A549 (cell line): ENCODE data around the gene WDR45B. TPM values are rescaled to one million over a fixed set of nuclear protein-coding genes. Genes with fewer than 3 reads are reported as not detected.
"Not testable (repeated sequence)": the region's sequence is repeated elsewhere in the genome, so short reads cannot be mapped to it uniquely, and the experiment has no call there.

Experiments used
- ATAC-seq, 2 experiments: fragments of 200-7000 bp in 1 of 2; fragments of >200 bp in 1 of 2; cut with Nextera tagmentation in 1 of 2; cut with Tn5 transposase in 1 of 2; 3 replicates each; pipeline versions ENCODE4 v1.8.0 to v1.9.1; 2018 to 2020; ENCODE audit warnings: mild to moderate bottlenecking in 1 of 2, moderate library complexity in 1 of 2
- CTCF ChIA-PET: fragments of 300-600 bp; sonication (Branson Sonifier 250); formaldehyde crosslinking; extraction: SDS; loops from one replicate; lab custom pipeline; 2021; ENCODE audit warnings: antibody characterized with exemption, inconsistent platforms; lab: Yijun Ruan, JAX
- POLR2A ChIA-PET: fragments of 350-600 bp; formaldehyde crosslinking; extraction: SDS; loops from one replicate; lab custom pipeline; 2021; ENCODE audit warnings: antibody characterized with exemption, inconsistent platforms; lab: Yijun Ruan, JAX
- DNase-seq, 2 experiments: peaks; one replicate each; pipeline versions ENCODE4 v3.0.0 to v3.0.0-alpha.2; 2011 to 2016; ENCODE audit warnings: low read depth in 1 of 2, low spot score in 1 of 2
- FAIRE-seq: peaks from 2 replicates; lab custom pipeline; 2011; peaks lifted over from hg19 to GRCh38; lab: Jason Lieb, UNC
- H3K27ac ChIP-seq, 2 experiments: fragments of >200 bp; sonication (Bioruptor Twin); formaldehyde crosslinking; 3 replicates each; pipeline ENCODE4 v1.5.1; 2016 to 2017
- H3K4me1 ChIP-seq: fragments of >200 bp; sonication (Bioruptor Twin); formaldehyde crosslinking; 3 replicates; pipeline ENCODE4 v1.6.1; 2016
- H3K4me2 ChIP-seq: fragments of >200 bp; sonication (Bioruptor Twin); formaldehyde crosslinking; 3 replicates; pipeline ENCODE4 v1.6.1; 2016
- H3K4me3 ChIP-seq: fragments of >200 bp; sonication (Bioruptor Twin); formaldehyde crosslinking; 3 replicates; pipeline ENCODE4 v1.5.1; 2016
- H3K9me3 ChIP-seq: fragments of >200 bp; sonication (Bioruptor Twin); formaldehyde crosslinking; 3 replicates; pipeline ENCODE4 v1.6.1; 2016
- ATOH8 ChIP-seq: fragments of 250-450 bp; sonication (Bioruptor Pico); IDR thresholded peaks from 2 replicates; pipeline ENCODE4 v1.5.0; 2020; ENCODE audit warnings: low read depth, mild to moderate bottlenecking, moderate library complexity
- BHLHE40 ChIP-seq: IDR thresholded peaks from 2 replicates; pipeline ENCODE4 v1.6.1; 2012; ENCODE audit warnings: low read depth, low read length, inconsistent platforms
- CBX2 ChIP-seq: fragments of 200-600 bp; sonication (generic); IDR thresholded peaks from 2 replicates; pipeline ENCODE4 v1.6.1; 2016; ENCODE audit warnings: low read depth, mild to moderate bottlenecking, borderline replicate concordance
- CBX8 ChIP-seq: fragments of 200-600 bp; sonication (generic); IDR thresholded peaks from 2 replicates; pipeline ENCODE4 v1.6.1; 2016
- CHD2 ChIP-seq: fragments of 150-350 bp; IDR thresholded peaks from 2 replicates; pipeline ENCODE4 v1.6.1; 2014; ENCODE audit warnings: low read length; ENCODE audit not compliant: partially characterized antibody
- E2F6 ChIP-seq: IDR thresholded peaks from 2 replicates; pipeline ENCODE4 v1.6.1; 2012; ENCODE audit warnings: low read depth, borderline replicate concordance
- EHMT2 ChIP-seq: fragments of 200-600 bp; sonication (generic); IDR thresholded peaks from 2 replicates; pipeline ENCODE4 v1.6.1; 2016; ENCODE audit warnings: antibody characterized with exemption, low read depth, mild to moderate bottlenecking, moderate library complexity
- FOSL2 ChIP-seq, 2 experiments: fragments of 450-650 bp in 1 of 2; fragments of >200 bp in 1 of 2; sonication (Bioruptor Twin) in 1 of 2; formaldehyde crosslinking; IDR thresholded peaks; 2 replicates each; pipeline versions ENCODE4 v1.5.0 to v1.6.1; 2016 to 2020; ENCODE audit warnings: mild to moderate bottlenecking in 1 of 2, moderate library complexity in 1 of 2
- FOXS1 ChIP-seq: fragments of 250-450 bp; sonication (Bioruptor Pico); IDR thresholded peaks from 2 replicates; pipeline ENCODE4 v1.5.0; 2020; ENCODE audit warnings: mild to moderate bottlenecking, moderate library complexity
- HES2 ChIP-seq: fragments of >200 bp; sonication (Bioruptor Twin); formaldehyde crosslinking; IDR thresholded peaks from 2 replicates; pipeline ENCODE4 v1.6.1; 2016
- HEYL ChIP-seq: fragments of 250-450 bp; sonication (Bioruptor Pico); IDR thresholded peaks from 2 replicates; pipeline ENCODE4 v1.8.0; 2021; ENCODE audit warnings: mild to moderate bottlenecking, moderate library complexity
- HOXB5 ChIP-seq: fragments of 250-450 bp; sonication (Bioruptor Pico); IDR thresholded peaks from 2 replicates; pipeline ENCODE4 v1.5.0; 2020; ENCODE audit warnings: mild to moderate bottlenecking, moderate library complexity
- JUN ChIP-seq, 2 experiments: fragments of >200 bp; sonication (Bioruptor Twin); formaldehyde crosslinking; IDR thresholded peaks; 2 replicates in 1 of 2; 3 replicates in 1 of 2; pipeline ENCODE4 v1.6.1; 2016 to 2017
- JUNB ChIP-seq: fragments of >200 bp; sonication (Bioruptor Twin); formaldehyde crosslinking; IDR thresholded peaks from 2 replicates; pipeline ENCODE4 v1.6.1; 2016
- MAX ChIP-seq: IDR thresholded peaks from 2 replicates; pipeline ENCODE4 v1.6.1; 2012
- MYC ChIP-seq: IDR thresholded peaks from 2 replicates; pipeline ENCODE4 v1.6.1; 2012; ENCODE audit warnings: mild to moderate bottlenecking, inconsistent platforms, low read length, improper control_type of control experiment, borderline replicate concordance
- PBX3 ChIP-seq: IDR thresholded peaks from 2 replicates; pipeline ENCODE4 v1.6.1; 2012
- PHF8 ChIP-seq: fragments of 200-600 bp; sonication (generic); IDR thresholded peaks from 2 replicates; pipeline ENCODE4 v1.6.1; 2016; ENCODE audit warnings: low read depth, mild to moderate bottlenecking, antibody characterized with exemption, moderate library complexity, borderline replicate concordance
- POLR2A ChIP-seq: IDR thresholded peaks from 2 replicates; pipeline ENCODE4 v1.6.1; 2012; ENCODE audit warnings: mild to moderate bottlenecking, low read length
- RARB ChIP-seq: fragments of 250-450 bp; sonication (Bioruptor Pico); IDR thresholded peaks from 2 replicates; pipeline ENCODE4 v1.8.0; 2021; ENCODE audit warnings: mild to moderate bottlenecking, moderate library complexity
- RFX5 ChIP-seq: fragments of 450-650 bp; IDR thresholded peaks from 2 replicates; pipeline ENCODE4 v1.7.1; 2014; ENCODE audit warnings: antibody characterized with exemption, mild to moderate bottlenecking, moderate library complexity
- RNF2 ChIP-seq: fragments of 200-600 bp; sonication (generic); IDR thresholded peaks from 2 replicates; pipeline ENCODE4 v1.6.1; 2016; ENCODE audit warnings: low read depth, mild to moderate bottlenecking, antibody characterized with exemption, moderate library complexity, borderline replicate concordance
- WGBS: methylation state at CpG from one replicate; pipeline ENCODE4 v1.1.6; 2017; ENCODE audit errors: missing lambda C conversion rate; 5-methylcytosine and 5-hydroxymethylcytosine counted together
- polyA plus RNA-seq, 4 experiments: library from polyadenylated mRNA; depleted of rRNA in 3 of 4; stranded (reverse); fragments of >200 nt; fragmentation: RNase III in 1 of 4; extraction: RNeasy Plus Mini Kit Qiagen cat#74134 plus additional on column Dnase treatment in 1 of 4; gene quantifications; 2 replicates in 3 of 4; 3 replicates in 1 of 4; pipeline ENCODE4 v1.2.3, GENCODE V29; 2011 to 2017

The WDR45B gene
- polyA plus RNA-seq, 2 of the 4 experiments (the other 2 are of a cell fraction), result 88.2 to 124 TPM

- 81% methylated on average over 6 of the region's 6 CpGs for WGBS
- H3K9me3 ChIP-seq, H3K4me3 ChIP-seq, DNase-seq, FAIRE-seq, ATAC-seq, POLR2A ChIA-PET: not testable (repeated sequence)
- Histone ChIP-seq H3K4me2 (peak overlapping the region; percentile 33; the same call in 2 of the 3 replicates), H3K4me1 (peaks cover 12% of the 10 kb centered on the region; the same call in 2 of the 3 replicates), H3K27ac (peak overlapping the region; percentile 7 to 30; a peak in 2 of 6 replicates)
- CTCF ChIA-PET, result interaction anchor here (7.2 to 19.3 kb wide), 2 partner anchors 13 to 118 kb away, joined by 72 to 450 read pairs; no protein-coding TSS in a partner anchor
Observed at GRCh38 chr17:82654611-82655010, 6.4 kb upstream of the WDR45B start.

GRCh38 chr17:82653651-82654528 is 5.6 kb upstream of the WDR45B start:
- Histone ChIP-seq H3K4me3 (no peak overlapping the region), H3K9me3 (no peaks in the 10 kb centered on the region), H3K27ac (no peak overlapping the region), H3K4me2 (no peak overlapping the region), H3K4me1 (peaks cover 15% of the 10 kb centered on the region)
- 91% methylated on average over 30 of the region's 30 CpGs for WGBS
- no peak for DNase-seq
- no peak for ATAC-seq
- FAIRE-seq, result no peak
- no peak for TF ChIP-seq HOXB5 (CRISPR knock-in tag)
- no peak for TF ChIP-seq CHD2
- TF ChIP-seq MYC, result no peak
- no peak for TF ChIP-seq RFX5
- TF ChIP-seq JUN (IDR thresholded peaks at IDR 0.05), result no peak
- TF ChIP-seq JUNB, result no peak
- TF ChIP-seq RARB (CRISPR knock-in tag), result no peak
- TF ChIP-seq ATOH8 (CRISPR knock-in tag), result no peak
- no peak for TF ChIP-seq BHLHE40
- no peak for TF ChIP-seq FOXS1 (CRISPR knock-in tag)
- no peak for TF ChIP-seq CBX2
- no peak for TF ChIP-seq CBX8
- TF ChIP-seq FOSL2 (IDR thresholded peaks at IDR 0.05), result no peak
- TF ChIP-seq FOSL2 (CRISPR knock-in tag; IDR thresholded peaks at IDR 0.05), result no peak
- no peak for TF ChIP-seq RNF2
- no peak for TF ChIP-seq PHF8
- no peak; the same call in 1 of the 2 replicates for TF ChIP-seq POLR2A
- ChIA-PET CTCF (interaction anchor here (1.6 to 19.3 kb wide), 3 partner anchors 14 to 121 kb away, joined by 5 to 450 read pairs (median 72); no protein-coding TSS in a partner anchor), POLR2A (no interaction called here)

GRCh38 chr17:82650723-82651122 is 2.5 kb upstream of the WDR45B start:
- H3K27ac ChIP-seq, result no peak overlapping the region
- H3K9me3 ChIP-seq, result no peaks in the 10 kb centered on the region
- TF ChIP-seq HES2 (no peak), HEYL (no peak), MAX (no peak), CBX8 (no peak), EHMT2 (no peak), JUNB (no peak), E2F6 (no peak), PBX3 (no peak)
- H3K4me2 ChIP-seq, result no peak overlapping the region
- 82% methylated on average over 10 of the region's 10 CpGs for WGBS
- CTCF ChIA-PET, result interaction anchor here (1.2 to 1.4 kb wide), 3 partner anchors 11 to 18 kb away, joined by 3 to 5 read pairs (median 4); no protein-coding TSS in a partner anchor
- no peak overlapping the region for H3K4me3 ChIP-seq
- FAIRE-seq (no peak), ATAC-seq (no peak), DNase-seq (no peak)
- POLR2A ChIA-PET, result no interaction called here
- H3K4me1 ChIP-seq, result peaks cover 27% of the 10 kb centered on the region
